WTC11 (cell line): ENCODE data around the gene TAF6. TPM values are rescaled to one million over a fixed set of nuclear protein-coding genes. Genes with fewer than 3 reads are reported as not detected.

Experiments used
- ATAC-seq: fragments of 200-7000 bp; cut with Tn5 transposase; 2 replicates; pipeline ENCODE4 v1.10.0; 2021; ENCODE audit warnings: mild to moderate bottlenecking, moderate library complexity
- CTCF ChIA-PET: fragments of 300-600 bp; sonication (Branson Sonifier 250); formaldehyde crosslinking; loops from one replicate; lab custom pipeline; 2021; ENCODE audit warnings: antibody characterized with exemption; lab: Charles Lee
- POLR2A ChIA-PET: fragments of 350-600 bp; sonication (Branson Sonifier 250); formaldehyde crosslinking; loops from one replicate; lab custom pipeline; 2021; ENCODE audit warnings: antibody characterized with exemption; lab: Charles Lee
- DNase-seq: peaks from one replicate; pipeline ENCODE4 v3.0.0; 2021; ENCODE audit warnings: low spot score
- H3K27ac Mint-ChIP-seq: 2 replicates; pipeline ENCODE4 v1.8.0; 2021; ENCODE audit warnings: mixed read lengths
- H3K27me3 Mint-ChIP-seq: 2 replicates; pipeline ENCODE4 v1.8.0; 2021; ENCODE audit warnings: low read depth, mild to moderate bottlenecking, moderate library complexity, mixed read lengths
- H3K36me3 Mint-ChIP-seq: 2 replicates; pipeline ENCODE4 v1.8.0; 2021; ENCODE audit warnings: mixed read lengths
- H3K4me1 Mint-ChIP-seq: 2 replicates; pipeline ENCODE4 v1.8.0; 2022; ENCODE audit warnings: mixed read lengths
- H3K4me3 Mint-ChIP-seq: 2 replicates; pipeline ENCODE4 v1.8.0; 2021; ENCODE audit warnings: mild to moderate bottlenecking, moderate library complexity, mixed read lengths
- H3K9me3 Mint-ChIP-seq: 2 replicates; pipeline ENCODE4 v1.8.0; 2021; ENCODE audit warnings: mixed read lengths
- ETV6 ChIP-seq: sonication (generic); formaldehyde crosslinking; IDR thresholded peaks from 2 replicates; pipeline ENCODE4 v1.8.1; 2022; ENCODE audit warnings: mild to moderate bottlenecking, missing genetic modification reagents
- GTF2I ChIP-seq: fragments of 250-450 bp; sonication (Bioruptor Pico); conservative IDR thresholded peaks from 2 replicates; pipeline ENCODE4 v1.4.0; 2021; ENCODE audit warnings: mild to moderate bottlenecking
- IRF2 ChIP-seq: sonication (generic); formaldehyde crosslinking; IDR thresholded peaks from 2 replicates; pipeline ENCODE4 v1.8.0; 2022; ENCODE audit warnings: low read depth, missing genetic modification reagents, borderline replicate concordance
- KAT7 ChIP-seq: sonication (generic); formaldehyde crosslinking; IDR thresholded peaks from 2 replicates; pipeline ENCODE4 v1.8.1; 2023; ENCODE audit warnings: missing genetic modification reagents, mild to moderate bottlenecking, borderline replicate concordance
- MYBL2 ChIP-seq: sonication (generic); formaldehyde crosslinking; IDR thresholded peaks from 2 replicates; pipeline ENCODE4 v1.8.1; 2023; ENCODE audit warnings: mild to moderate bottlenecking, moderate library complexity, missing genetic modification reagents
- NFE2L1 ChIP-seq: sonication (generic); formaldehyde crosslinking; IDR thresholded peaks from 2 replicates; pipeline ENCODE4 v1.8.1; 2023; ENCODE audit warnings: missing genetic modification reagents
- NR3C1 ChIP-seq: sonication (generic); formaldehyde crosslinking; conservative IDR thresholded peaks from 2 replicates; pipeline ENCODE4 v1.8.1; 2023; ENCODE audit warnings: low read depth, mild to moderate bottlenecking, missing genetic modification reagents
- PRRX2 ChIP-seq: fragments of 250-450 bp; sonication (Bioruptor Pico); IDR thresholded peaks from 2 replicates; pipeline ENCODE4 v1.8.0; 2021; ENCODE audit warnings: mild to moderate bottlenecking
- RORB ChIP-seq: fragments of 250-450 bp; sonication (Bioruptor Pico); IDR thresholded peaks from 2 replicates; pipeline ENCODE4 v1.9.0; 2021; ENCODE audit warnings: mild to moderate bottlenecking
- SMAD3 ChIP-seq: sonication (generic); formaldehyde crosslinking; IDR thresholded peaks from 2 replicates; pipeline ENCODE4 v1.8.0; 2022; ENCODE audit warnings: missing genetic modification reagents, mild to moderate bottlenecking, borderline replicate concordance
- SMAD4 ChIP-seq: sonication (generic); formaldehyde crosslinking; IDR thresholded peaks from 2 replicates; pipeline ENCODE4 v1.8.0; 2022; ENCODE audit warnings: mild to moderate bottlenecking, missing genetic modification reagents
- TEAD4 ChIP-seq: sonication (generic); formaldehyde crosslinking; IDR thresholded peaks from 2 replicates; pipeline ENCODE4 v1.8.0; 2022; ENCODE audit warnings: mild to moderate bottlenecking, missing genetic modification reagents
- ZNF232 ChIP-seq: sonication (generic); formaldehyde crosslinking; IDR thresholded peaks from 2 replicates; pipeline ENCODE4 v1.8.0; 2022; ENCODE audit warnings: mild to moderate bottlenecking, missing genetic modification reagents
- ZNF396 ChIP-seq: fragments of 250-450 bp; sonication (Bioruptor Pico); IDR thresholded peaks from 2 replicates; pipeline ENCODE4 v1.8.0; 2021; ENCODE audit warnings: mild to moderate bottlenecking, moderate library complexity, borderline replicate concordance
- ZNF671 ChIP-seq: fragments of 250-450 bp; sonication (Bioruptor Pico); IDR thresholded peaks from 2 replicates; pipeline ENCODE4 v1.8.0; 2021; ENCODE audit warnings: mild to moderate bottlenecking
- total RNA-seq: library from RNA; stranded (reverse); gene quantifications from 3 replicates; pipeline ENCODE4 v1.2.3, GENCODE V29; 2021
- TF ChIP-seq, protein P1 (sequence below): fragments of 250-450 bp; sonication (Bioruptor Pico); IDR thresholded peaks from 2 replicates; pipeline ENCODE4 v1.9.0; 2021; ENCODE audit warnings: mild to moderate bottlenecking, borderline replicate concordance
- TF ChIP-seq, protein P2 (sequence below): fragments of 250-450 bp; sonication (Bioruptor Pico); IDR thresholded peaks from 2 replicates; pipeline ENCODE4 v1.9.0; 2021; ENCODE audit warnings: mild to moderate bottlenecking
- TF ChIP-seq, protein P3 (sequence below): sonication (generic); formaldehyde crosslinking; IDR thresholded peaks from 2 replicates; pipeline ENCODE4 v1.8.0; 2022; ENCODE audit warnings: mild to moderate bottlenecking, missing genetic modification reagents
- TF ChIP-seq, protein P4 (sequence below): sonication (generic); formaldehyde crosslinking; IDR thresholded peaks from 2 replicates; pipeline ENCODE4 v1.8.1; 2022; ENCODE audit warnings: missing genetic modification reagents, borderline replicate concordance
- TF ChIP-seq, protein P5 (sequence below): sonication (generic); formaldehyde crosslinking; IDR thresholded peaks from 2 replicates; pipeline ENCODE4 v1.8.0; 2022; ENCODE audit warnings: mild to moderate bottlenecking, missing genetic modification reagents

TAF6 gene
- total RNA-seq, 1 experiment from 2014 or later: 121 TPM

DNA sequence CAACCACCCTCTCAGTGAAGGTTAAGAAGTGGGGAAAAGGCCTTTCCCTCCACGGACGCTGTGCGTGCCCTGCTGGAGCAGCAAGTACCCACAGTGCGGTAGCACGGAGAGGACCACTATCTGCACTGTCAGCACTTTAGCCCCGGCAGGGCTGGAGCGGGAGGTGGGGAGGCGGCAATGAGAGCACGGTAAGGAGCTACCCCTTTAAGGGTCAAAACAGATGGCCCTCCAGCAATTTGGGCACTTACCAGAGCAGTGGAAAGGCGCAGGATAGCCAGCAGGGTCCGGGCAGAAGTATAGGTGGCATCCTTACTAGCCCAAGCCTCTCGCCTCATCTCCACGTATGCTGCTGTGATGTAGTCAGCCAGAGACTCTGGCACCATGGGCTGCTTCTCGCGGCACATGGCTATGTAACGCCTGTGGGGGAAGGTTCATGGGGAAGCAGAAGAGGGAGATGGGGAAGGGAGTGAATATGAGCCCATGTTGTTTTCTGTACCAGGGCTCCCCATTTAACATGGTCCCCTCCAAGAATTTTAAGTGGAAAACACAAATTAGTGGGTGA, 25.2 kb downstream of the TAF6 start:
- Mint-ChIP-seq H3K36me3 (peaks cover 88% of the 10 kb centered on the region), H3K4me1 (peaks cover 16% of the 10 kb centered on the region), H3K9me3 (no peaks in the 10 kb centered on the region), H3K27ac (peak overlapping the region; percentile 54; the same call in 1 of the 2 replicates), H3K27me3 (no peaks in the 10 kb centered on the region)
- ChIA-PET POLR2A (interaction anchor here (1.4 kb wide), 1 partner anchor 12 kb away, joined by 5 read pairs; no protein-coding TSS in a partner anchor), CTCF (no interaction called here)
- TF ChIP-seq RORB (CRISPR knock-in tag) (no peak), NR3C1 (CRISPR knock-in tag) (no peak), NFE2L1 (CRISPR knock-in tag) (no peak), ETV6 (CRISPR knock-in tag) (no peak), PRRX2 (peak; percentile 55; the same call in 1 of the 2 replicates)
- TF ChIP-seq, protein P1, sequence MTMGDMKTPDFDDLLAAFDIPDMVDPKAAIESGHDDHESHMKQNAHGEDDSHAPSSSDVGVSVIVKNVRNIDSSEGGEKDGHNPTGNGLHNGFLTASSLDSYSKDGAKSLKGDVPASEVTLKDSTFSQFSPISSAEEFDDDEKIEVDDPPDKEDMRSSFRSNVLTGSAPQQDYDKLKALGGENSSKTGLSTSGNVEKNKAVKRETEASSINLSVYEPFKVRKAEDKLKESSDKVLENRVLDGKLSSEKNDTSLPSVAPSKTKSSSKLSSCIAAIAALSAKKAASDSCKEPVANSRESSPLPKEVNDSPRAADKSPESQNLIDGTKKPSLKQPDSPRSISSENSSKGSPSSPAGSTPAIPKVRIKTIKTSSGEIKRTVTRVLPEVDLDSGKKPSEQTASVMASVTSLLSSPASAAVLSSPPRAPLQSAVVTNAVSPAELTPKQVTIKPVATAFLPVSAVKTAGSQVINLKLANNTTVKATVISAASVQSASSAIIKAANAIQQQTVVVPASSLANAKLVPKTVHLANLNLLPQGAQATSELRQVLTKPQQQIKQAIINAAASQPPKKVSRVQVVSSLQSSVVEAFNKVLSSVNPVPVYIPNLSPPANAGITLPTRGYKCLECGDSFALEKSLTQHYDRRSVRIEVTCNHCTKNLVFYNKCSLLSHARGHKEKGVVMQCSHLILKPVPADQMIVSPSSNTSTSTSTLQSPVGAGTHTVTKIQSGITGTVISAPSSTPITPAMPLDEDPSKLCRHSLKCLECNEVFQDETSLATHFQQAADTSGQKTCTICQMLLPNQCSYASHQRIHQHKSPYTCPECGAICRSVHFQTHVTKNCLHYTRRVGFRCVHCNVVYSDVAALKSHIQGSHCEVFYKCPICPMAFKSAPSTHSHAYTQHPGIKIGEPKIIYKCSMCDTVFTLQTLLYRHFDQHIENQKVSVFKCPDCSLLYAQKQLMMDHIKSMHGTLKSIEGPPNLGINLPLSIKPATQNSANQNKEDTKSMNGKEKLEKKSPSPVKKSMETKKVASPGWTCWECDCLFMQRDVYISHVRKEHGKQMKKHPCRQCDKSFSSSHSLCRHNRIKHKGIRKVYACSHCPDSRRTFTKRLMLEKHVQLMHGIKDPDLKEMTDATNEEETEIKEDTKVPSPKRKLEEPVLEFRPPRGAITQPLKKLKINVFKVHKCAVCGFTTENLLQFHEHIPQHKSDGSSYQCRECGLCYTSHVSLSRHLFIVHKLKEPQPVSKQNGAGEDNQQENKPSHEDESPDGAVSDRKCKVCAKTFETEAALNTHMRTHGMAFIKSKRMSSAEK (CRISPR knock-in tag): 0 out of 2 replicates have a peak, but pooled peaks have one; percentile 49
- TF ChIP-seq, protein P2, sequence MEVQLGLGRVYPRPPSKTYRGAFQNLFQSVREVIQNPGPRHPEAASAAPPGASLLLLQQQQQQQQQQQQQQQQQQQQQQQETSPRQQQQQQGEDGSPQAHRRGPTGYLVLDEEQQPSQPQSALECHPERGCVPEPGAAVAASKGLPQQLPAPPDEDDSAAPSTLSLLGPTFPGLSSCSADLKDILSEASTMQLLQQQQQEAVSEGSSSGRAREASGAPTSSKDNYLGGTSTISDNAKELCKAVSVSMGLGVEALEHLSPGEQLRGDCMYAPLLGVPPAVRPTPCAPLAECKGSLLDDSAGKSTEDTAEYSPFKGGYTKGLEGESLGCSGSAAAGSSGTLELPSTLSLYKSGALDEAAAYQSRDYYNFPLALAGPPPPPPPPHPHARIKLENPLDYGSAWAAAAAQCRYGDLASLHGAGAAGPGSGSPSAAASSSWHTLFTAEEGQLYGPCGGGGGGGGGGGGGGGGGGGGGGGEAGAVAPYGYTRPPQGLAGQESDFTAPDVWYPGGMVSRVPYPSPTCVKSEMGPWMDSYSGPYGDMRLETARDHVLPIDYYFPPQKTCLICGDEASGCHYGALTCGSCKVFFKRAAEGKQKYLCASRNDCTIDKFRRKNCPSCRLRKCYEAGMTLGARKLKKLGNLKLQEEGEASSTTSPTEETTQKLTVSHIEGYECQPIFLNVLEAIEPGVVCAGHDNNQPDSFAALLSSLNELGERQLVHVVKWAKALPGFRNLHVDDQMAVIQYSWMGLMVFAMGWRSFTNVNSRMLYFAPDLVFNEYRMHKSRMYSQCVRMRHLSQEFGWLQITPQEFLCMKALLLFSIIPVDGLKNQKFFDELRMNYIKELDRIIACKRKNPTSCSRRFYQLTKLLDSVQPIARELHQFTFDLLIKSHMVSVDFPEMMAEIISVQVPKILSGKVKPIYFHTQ: 0 out of 2 replicates have a peak, but pooled peaks have one; percentile 13
- TF ChIP-seq, all 79 proteins: peak for 3
- H3K4me3 Mint-ChIP-seq: no peak overlapping the region
- ATAC-seq (no peak), DNase-seq (no peak)

DNA sequence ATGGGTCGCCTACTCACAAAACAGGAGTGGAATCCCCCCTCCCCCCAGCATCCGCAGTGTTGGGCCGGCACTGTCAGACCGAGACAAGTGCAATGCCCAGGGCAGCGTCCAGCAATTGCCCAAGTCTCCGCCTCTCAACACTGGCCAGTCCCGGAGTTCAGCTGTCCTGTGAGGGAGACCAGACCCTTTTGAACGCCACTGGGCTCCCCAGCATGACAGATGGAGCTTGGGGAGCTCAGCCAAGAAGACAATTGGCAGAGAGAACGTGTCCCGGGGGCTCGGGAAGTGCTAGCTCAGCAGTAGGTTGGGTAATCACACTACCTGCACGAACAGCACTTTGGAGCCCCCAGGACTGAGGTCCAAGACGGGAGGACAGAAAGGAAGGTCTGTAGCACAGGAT, 25.7 kb downstream of the TAF6 start:
- Mint-ChIP-seq H3K4me1 (peaks cover 10% of the 10 kb centered on the region), H3K27ac (peak overlapping the region; percentile 58), H3K4me3 (no peak overlapping the region), H3K9me3 (no peaks in the 10 kb centered on the region), H3K27me3 (no peaks in the 10 kb centered on the region), H3K36me3 (peaks cover 83% of the 10 kb centered on the region)
- ATAC-seq (no peak), DNase-seq (no peak)
- no peak for TF ChIP-seq TEAD4
- no peak for TF ChIP-seq KAT7 (CRISPR knock-in tag)
- TF ChIP-seq SMAD4: no peak
- TF ChIP-seq SMAD3 (CRISPR knock-in tag): no peak
- TF ChIP-seq IRF2 (CRISPR knock-in tag): no peak
- TF ChIP-seq, protein P3, sequence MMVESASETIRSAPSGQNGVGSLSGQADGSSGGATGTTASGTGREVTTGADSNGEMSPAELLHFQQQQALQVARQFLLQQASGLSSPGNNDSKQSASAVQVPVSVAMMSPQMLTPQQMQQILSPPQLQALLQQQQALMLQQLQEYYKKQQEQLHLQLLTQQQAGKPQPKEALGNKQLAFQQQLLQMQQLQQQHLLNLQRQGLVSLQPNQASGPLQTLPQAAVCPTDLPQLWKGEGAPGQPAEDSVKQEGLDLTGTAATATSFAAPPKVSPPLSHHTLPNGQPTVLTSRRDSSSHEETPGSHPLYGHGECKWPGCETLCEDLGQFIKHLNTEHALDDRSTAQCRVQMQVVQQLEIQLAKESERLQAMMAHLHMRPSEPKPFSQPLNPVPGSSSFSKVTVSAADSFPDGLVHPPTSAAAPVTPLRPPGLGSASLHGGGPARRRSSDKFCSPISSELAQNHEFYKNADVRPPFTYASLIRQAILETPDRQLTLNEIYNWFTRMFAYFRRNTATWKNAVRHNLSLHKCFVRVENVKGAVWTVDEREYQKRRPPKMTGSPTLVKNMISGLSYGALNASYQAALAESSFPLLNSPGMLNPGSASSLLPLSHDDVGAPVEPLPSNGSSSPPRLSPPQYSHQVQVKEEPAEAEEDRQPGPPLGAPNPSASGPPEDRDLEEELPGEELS (CRISPR knock-in tag): no peak
- no peak for TF ChIP-seq GTF2I (CRISPR knock-in tag)
- TF ChIP-seq, protein P2: no peak
- TF ChIP-seq, protein P4, sequence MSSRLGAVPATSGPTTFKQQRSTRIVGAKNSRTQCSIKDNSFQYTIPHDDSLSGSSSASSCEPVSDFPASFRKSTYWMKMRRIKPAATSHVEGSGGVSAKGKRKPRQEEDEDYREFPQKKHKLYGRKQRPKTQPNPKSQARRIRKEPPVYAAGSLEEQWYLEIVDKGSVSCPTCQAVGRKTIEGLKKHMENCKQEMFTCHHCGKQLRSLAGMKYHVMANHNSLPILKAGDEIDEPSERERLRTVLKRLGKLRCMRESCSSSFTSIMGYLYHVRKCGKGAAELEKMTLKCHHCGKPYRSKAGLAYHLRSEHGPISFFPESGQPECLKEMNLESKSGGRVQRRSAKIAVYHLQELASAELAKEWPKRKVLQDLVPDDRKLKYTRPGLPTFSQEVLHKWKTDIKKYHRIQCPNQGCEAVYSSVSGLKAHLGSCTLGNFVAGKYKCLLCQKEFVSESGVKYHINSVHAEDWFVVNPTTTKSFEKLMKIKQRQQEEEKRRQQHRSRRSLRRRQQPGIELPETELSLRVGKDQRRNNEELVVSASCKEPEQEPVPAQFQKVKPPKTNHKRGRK (CRISPR knock-in tag): no peak
- TF ChIP-seq NFE2L1 (CRISPR knock-in tag): no peak
- no peak for TF ChIP-seq ZNF396 (CRISPR knock-in tag)
- no peak for TF ChIP-seq MYBL2 (CRISPR knock-in tag)
- TF ChIP-seq ZNF232: no peak
- no peak for TF ChIP-seq ZNF671 (CRISPR knock-in tag)
- TF ChIP-seq, protein P5, sequence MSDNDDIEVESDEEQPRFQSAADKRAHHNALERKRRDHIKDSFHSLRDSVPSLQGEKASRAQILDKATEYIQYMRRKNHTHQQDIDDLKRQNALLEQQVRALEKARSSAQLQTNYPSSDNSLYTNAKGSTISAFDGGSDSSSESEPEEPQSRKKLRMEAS (CRISPR knock-in tag): no peak
- CTCF ChIA-PET: no interaction called here
- POLR2A ChIA-PET: interaction anchor here (0.6 to 1.4 kb wide), 2 partner anchors 11 to 171 kb away, joined by 3 to 5 read pairs; no protein-coding TSS in a partner anchor
